Measurements from ENCODE around the gene LRRFIP1. TPM values are rescaled to one million over a fixed set of nuclear protein-coding genes. Genes with fewer than 3 reads are reported as not detected.
A peak's percentile ranks its signal among the peaks of the same experiment; 100 is the strongest.

LRRFIP1 gene
- total and polyA plus RNA-seq, 2 of the 13 experiments (the other 11 are each of a cell fraction or from before 2014, with no cell fraction given) = 15.9 to 40.5 TPM

DNA sequence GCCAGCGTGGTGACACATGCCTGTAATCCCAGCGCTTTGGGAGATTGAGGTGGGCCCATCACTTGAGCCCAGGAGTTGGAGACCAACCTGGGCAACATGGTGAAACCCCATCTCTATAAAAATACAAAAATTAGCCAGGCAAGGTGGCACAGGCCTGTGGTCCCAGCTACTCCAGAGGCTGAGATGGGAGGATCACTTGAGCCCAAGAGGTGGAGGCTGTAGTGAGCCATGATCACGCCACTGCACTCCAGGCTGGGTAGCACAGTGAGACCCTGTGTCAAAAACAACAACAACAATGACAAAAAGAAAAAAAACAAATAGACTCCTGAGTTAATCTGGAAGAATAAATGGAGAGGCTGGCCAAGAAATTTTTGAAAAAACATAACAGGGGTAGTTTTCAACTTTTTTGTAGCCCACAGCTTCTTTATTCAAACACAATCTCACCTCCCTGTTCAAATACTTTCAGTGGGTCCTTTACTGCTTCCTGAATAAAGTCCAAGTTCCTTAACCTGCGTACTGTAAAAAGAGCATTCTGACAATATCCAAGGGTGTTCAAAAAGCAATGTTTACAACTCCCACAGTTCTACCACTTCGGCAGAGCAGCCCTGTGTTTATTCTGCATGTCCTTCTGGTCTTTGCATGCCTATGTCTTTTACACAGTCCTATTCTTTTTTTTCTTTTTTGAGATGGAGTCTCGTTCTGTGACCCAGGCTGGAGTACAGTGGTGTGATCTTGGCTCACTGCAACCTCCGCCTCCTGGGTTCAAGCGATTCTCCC is 53.5 kb downstream of the LRRFIP1 start (continued):
- TF ChIP-seq, protein P1, sequence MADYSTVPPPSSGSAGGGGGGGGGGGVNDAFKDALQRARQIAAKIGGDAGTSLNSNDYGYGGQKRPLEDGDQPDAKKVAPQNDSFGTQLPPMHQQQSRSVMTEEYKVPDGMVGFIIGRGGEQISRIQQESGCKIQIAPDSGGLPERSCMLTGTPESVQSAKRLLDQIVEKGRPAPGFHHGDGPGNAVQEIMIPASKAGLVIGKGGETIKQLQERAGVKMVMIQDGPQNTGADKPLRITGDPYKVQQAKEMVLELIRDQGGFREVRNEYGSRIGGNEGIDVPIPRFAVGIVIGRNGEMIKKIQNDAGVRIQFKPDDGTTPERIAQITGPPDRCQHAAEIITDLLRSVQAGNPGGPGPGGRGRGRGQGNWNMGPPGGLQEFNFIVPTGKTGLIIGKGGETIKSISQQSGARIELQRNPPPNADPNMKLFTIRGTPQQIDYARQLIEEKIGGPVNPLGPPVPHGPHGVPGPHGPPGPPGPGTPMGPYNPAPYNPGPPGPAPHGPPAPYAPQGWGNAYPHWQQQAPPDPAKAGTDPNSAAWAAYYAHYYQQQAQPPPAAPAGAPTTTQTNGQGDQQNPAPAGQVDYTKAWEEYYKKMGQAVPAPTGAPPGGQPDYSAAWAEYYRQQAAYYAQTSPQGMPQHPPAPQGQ (CRISPR knock-in tag; IDR thresholded peaks at IDR 0.05; ENCODE audit: borderline replicate concordance) = no peak
- TF ChIP-seq, protein P2, sequence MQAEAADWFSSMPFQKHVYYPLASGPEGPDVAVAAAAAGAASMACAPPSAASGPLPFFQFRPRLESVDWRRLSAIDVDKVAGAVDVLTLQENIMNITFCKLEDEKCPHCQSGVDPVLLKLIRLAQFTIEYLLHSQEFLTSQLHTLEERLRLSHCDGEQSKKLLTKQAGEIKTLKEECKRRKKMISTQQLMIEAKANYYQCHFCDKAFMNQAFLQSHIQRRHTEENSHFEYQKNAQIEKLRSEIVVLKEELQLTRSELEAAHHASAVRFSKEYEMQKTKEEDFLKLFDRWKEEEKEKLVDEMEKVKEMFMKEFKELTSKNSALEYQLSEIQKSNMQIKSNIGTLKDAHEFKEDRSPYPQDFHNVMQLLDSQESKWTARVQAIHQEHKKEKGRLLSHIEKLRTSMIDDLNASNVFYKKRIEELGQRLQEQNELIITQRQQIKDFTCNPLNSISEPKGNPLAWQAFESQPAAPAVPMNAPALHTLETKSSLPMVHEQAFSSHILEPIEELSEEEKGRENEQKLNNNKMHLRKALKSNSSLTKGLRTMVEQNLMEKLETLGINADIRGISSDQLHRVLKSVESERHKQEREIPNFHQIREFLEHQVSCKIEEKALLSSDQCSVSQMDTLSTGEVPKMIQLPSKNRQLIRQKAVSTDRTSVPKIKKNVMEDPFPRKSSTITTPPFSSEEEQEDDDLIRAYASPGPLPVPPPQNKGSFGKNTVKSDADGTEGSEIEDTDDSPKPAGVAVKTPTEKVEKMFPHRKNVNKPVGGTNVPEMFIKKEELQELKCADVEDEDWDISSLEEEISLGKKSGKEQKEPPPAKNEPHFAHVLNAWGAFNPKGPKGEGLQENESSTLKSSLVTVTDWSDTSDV (CRISPR knock-in tag; IDR thresholded peaks at IDR 0.05) = no peak
- no peak for TF ChIP-seq ZNF335 (CRISPR knock-in tag; IDR thresholded peaks at IDR 0.05)
- TF ChIP-seq, protein P3, sequence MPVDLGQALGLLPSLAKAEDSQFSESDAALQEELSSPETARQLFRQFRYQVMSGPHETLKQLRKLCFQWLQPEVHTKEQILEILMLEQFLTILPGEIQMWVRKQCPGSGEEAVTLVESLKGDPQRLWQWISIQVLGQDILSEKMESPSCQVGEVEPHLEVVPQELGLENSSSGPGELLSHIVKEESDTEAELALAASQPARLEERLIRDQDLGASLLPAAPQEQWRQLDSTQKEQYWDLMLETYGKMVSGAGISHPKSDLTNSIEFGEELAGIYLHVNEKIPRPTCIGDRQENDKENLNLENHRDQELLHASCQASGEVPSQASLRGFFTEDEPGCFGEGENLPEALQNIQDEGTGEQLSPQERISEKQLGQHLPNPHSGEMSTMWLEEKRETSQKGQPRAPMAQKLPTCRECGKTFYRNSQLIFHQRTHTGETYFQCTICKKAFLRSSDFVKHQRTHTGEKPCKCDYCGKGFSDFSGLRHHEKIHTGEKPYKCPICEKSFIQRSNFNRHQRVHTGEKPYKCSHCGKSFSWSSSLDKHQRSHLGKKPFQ (CRISPR knock-in tag; IDR thresholded peaks at IDR 0.05; ENCODE audit: insufficient replicate concordance) = peak; percentile 65
- TF ChIP-seq, protein P4, sequence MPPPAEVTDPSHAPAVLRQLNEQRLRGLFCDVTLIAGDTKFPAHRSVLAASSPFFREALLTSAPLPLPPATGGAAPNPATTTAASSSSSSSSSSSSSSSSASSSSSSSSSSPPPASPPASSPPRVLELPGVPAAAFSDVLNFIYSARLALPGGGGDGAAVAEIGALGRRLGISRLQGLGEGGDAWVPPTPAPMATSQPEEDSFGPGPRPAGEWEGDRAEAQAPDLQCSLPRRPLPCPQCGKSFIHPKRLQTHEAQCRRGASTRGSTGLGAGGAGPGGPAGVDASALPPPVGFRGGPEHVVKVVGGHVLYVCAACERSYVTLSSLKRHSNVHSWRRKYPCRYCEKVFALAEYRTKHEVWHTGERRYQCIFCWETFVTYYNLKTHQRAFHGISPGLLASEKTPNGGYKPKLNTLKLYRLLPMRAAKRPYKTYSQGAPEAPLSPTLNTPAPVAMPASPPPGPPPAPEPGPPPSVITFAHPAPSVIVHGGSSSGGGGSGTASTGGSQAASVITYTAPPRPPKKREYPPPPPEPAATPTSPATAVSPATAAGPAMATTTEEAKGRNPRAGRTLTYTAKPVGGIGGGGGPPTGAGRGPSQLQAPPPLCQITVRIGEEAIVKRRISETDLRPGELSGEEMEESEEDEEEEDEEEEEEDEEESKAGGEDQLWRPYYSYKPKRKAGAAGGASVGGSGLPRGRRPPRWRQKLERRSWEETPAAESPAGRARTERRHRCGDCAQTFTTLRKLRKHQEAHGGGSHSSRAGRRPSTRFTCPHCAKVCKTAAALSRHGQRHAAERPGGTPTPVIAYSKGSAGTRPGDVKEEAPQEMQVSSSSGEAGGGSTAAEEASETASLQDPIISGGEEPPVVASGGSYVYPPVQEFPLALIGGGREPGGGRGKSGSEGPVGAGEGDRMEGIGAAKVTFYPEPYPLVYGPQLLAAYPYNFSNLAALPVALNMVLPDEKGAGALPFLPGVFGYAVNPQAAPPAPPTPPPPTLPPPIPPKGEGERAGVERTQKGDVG (CRISPR knock-in tag; IDR thresholded peaks at IDR 0.05; ENCODE audit: borderline replicate concordance) = no peak
- TF ChIP-seq ZNF264 (CRISPR knock-in tag; IDR thresholded peaks at IDR 0.05) = peak; percentile 44; the same call in 1 of the 2 replicates
- TF ChIP-seq NCOA2 (CRISPR knock-in tag; IDR thresholded peaks at IDR 0.05) = peak; percentile 43; the same call in 1 of the 2 replicates
- TF ChIP-seq PCBP2 (optimal IDR thresholded peaks at IDR 0.05; ENCODE audit: low read depth, low read length, poor library complexity, severe bottlenecking) = no peak
- no peak for TF ChIP-seq ZNF530 (CRISPR knock-in tag; IDR thresholded peaks at IDR 0.05; ENCODE audit: low read depth)
- no peak for TF ChIP-seq CREB1 (IDR thresholded peaks at IDR 0.05)
- TF ChIP-seq CREB1 (CRISPR knock-in tag; IDR thresholded peaks at IDR 0.05) = peak; percentile 39; the same call in 1 of the 2 replicates
- peak; percentile 47; the same call in 1 of the 2 replicates for TF ChIP-seq FOXK2 (IDR thresholded peaks at IDR 0.05)
- TF ChIP-seq ZNF292 (CRISPR knock-in tag; IDR thresholded peaks at IDR 0.05; ENCODE audit: borderline replicate concordance, low read depth) = peak; percentile 60
- TF ChIP-seq ZMYM3 (CRISPR knock-in tag; IDR thresholded peaks at IDR 0.05) = peak; percentile 66; the same call in 1 of the 2 replicates
- no peak for TF ChIP-seq NONO (IDR thresholded peaks at IDR 0.05)
- TF ChIP-seq NONO (CRISPR knock-in tag; conservative IDR thresholded peaks at IDR 0.05) = 0 out of 2 replicates have a peak, but pooled peaks have one; percentile 43
- no peak for TF ChIP-seq FOXP1 (IDR thresholded peaks at IDR 0.05)
- peak; percentile 90 for TF ChIP-seq FOXP1 (CRISPR knock-in tag; IDR thresholded peaks at IDR 0.05)
- no peak for TF ChIP-seq ZNF768 (CRISPR knock-in tag; IDR thresholded peaks at IDR 0.05)
- no peak for TF ChIP-seq ZNF235 (CRISPR knock-in tag; IDR thresholded peaks at IDR 0.05; ENCODE audit: borderline replicate concordance)
- TF ChIP-seq ZNF720 (CRISPR knock-in tag; IDR thresholded peaks at IDR 0.05) = no peak
- TF ChIP-seq ATF1 (CRISPR knock-in tag; IDR thresholded peaks at IDR 0.05) = 0 out of 2 replicates have a peak, but pooled peaks have one; percentile 33

Data from HepG2 (cell line).